Kidney (tissue), 14 donors: ENCODE results near the gene CA5A. TPM values are rescaled to one million over a fixed set of nuclear protein-coding genes. Genes with fewer than 3 reads are reported as not detected.

Experiments
- DNase-seq, 5 donors: peaks; one replicate each; pipeline ENCODE4 v3.0.0-alpha.2; 2013 to 2020
- FAIRE-seq: peaks from 2 replicates; lab custom pipeline; 2012; peaks lifted over from hg19 to GRCh38; lab: Jason Lieb, UNC
- H3K27ac ChIP-seq, 2 donors: one replicate each; pipeline ENCODE4 v1.7.0; 2013; ENCODE audit warnings: low read depth in 2 of 2, low read length in 2 of 2, inconsistent platforms in 1 of 2
- H3K27me3 ChIP-seq: one replicate; pipeline ENCODE4 v1.7.1; 2013; ENCODE audit warnings: low read length, inconsistent platforms; ENCODE audit not compliant: control insufficient read depth, insufficient read depth
- H3K36me3 ChIP-seq, 3 donors: one replicate each; pipeline versions ENCODE4 v1.7.0 to v1.7.1; 2013; ENCODE audit warnings: low read length in 3 of 3, control low read depth in 1 of 3, inconsistent platforms in 1 of 3; ENCODE audit not compliant: insufficient read depth in 3 of 3, control insufficient read depth in 2 of 3
- H3K4me1 ChIP-seq, 3 donors: one replicate each; pipeline versions ENCODE4 v1.7.0 to v1.7.1; 2013; ENCODE audit warnings: low read length in 3 of 3, inconsistent platforms in 1 of 3, low read depth in 1 of 3; ENCODE audit not compliant: control insufficient read depth in 2 of 3, insufficient read depth in 2 of 3
- H3K4me3 ChIP-seq, 3 donors: one replicate each; pipeline versions ENCODE4 v1.7.0 to v1.8.1; 2013; ENCODE audit warnings: low read length in 3 of 3, control low read depth in 1 of 3, inconsistent platforms in 1 of 3
- H3K9ac ChIP-seq, 3 donors: one replicate each; pipeline versions ENCODE4 v1.7.0 to v1.7.1; 2013; ENCODE audit warnings: low read length in 3 of 3, control low read depth in 1 of 3, inconsistent platforms in 1 of 3
- H3K9me3 ChIP-seq, 3 donors: one replicate each; pipeline versions ENCODE4 v1.7.0 to v1.7.1; 2013; ENCODE audit warnings: low read length in 3 of 3, control low read depth in 1 of 3, inconsistent platforms in 1 of 3; ENCODE audit not compliant: control insufficient read depth in 2 of 3, insufficient read depth in 1 of 3
- CTCF ChIP-seq: IDR thresholded peaks from 3 replicates; pipeline ENCODE4 v1.5.1; 2012; ENCODE audit warnings: mild to moderate bottlenecking, moderate library complexity, borderline replicate concordance; ENCODE audit not compliant: insufficient read depth; ENCODE audit errors: extremely low read depth
- intact Hi-C: fragments of 100-400 bp; cut with DNase I; formaldehyde crosslinking; loops from one replicate; pipeline ENCODE4 v1.11.1; 2022
- polyA plus RNA-seq: library from polyadenylated mRNA; stranded (reverse); fragments of 350-450 nt; fragmentation: Illumina TruSeq; extraction: RNeasy Lipid Tissue Mini Kit (QIAGEN cat#74804); gene quantifications from one replicate; pipeline ENCODE4 v1.2.3, GENCODE V29; 2014; ENCODE audit warnings: low read depth, low replicate concordance; ENCODE audit not compliant: insufficient read depth
- total RNA-seq: library from RNA; stranded (reverse); fragmentation: NEBNext Ultra II Directional; extraction: Animal tissue kit (Norgen Biotek cat#: 25700); gene quantifications from one replicate; pipeline ENCODE4 v1.2.1, GENCODE V29; 2021
- donor health status: control.
- donor health status: control.
- donor health status: control.
- donor health status: control.
- donor health status: control.
- donor health status: DM: yes; HTN: yes; CAD: no.
- donor health status: Normal renal cell carcinoma (clear cell type).

The CA5A gene
- total and polyA plus RNA-seq, 2 donors from 2014 or later = not detected

- DNase-seq (no peak), FAIRE-seq (no peak)
- Histone ChIP-seq H3K9ac (peak overlapping the region in 1 of 3 donors; percentile 40), H3K27me3 (no peaks in the 10 kb centered on the region), H3K27ac (no peak overlapping the region), H3K36me3 (no peaks in the 10 kb centered on the region), H3K4me3 (no peak overlapping the region), H3K9me3 (no peaks in the 10 kb centered on the region), H3K4me1 (peaks cover 0 to 4% (median 2%) of the 10 kb centered on the region in 3 donors)
- intact Hi-C loops = no loop called here
- no peak for TF ChIP-seq CTCF
Observed at GRCh38 chr16:87841340-87842208, 94.8 kb downstream of the CA5A start.

GRCh38 chr16:87840271-87840978 lies 95.9 kb downstream of the CA5A start:
- Histone ChIP-seq H3K9ac (no peak overlapping the region), H3K27ac (no peak overlapping the region), H3K27me3 (no peaks in the 10 kb centered on the region), H3K36me3 (no peaks in the 10 kb centered on the region), H3K4me1 (peaks cover 0 to 4% (median 2%) of the 10 kb centered on the region in 3 donors), H3K9me3 (no peaks in the 10 kb centered on the region), H3K4me3 (no peak overlapping the region)
- FAIRE-seq (no peak), DNase-seq (peak in 3 of 5 donors; percentile 65 to 77 (median 71))
- no peak for TF ChIP-seq CTCF
- intact Hi-C loops = no loop called here

GRCh38 chr16:87839542-87840270 lies 96.6 kb downstream of the CA5A start:
- H3K9me3 ChIP-seq = no peaks in the 10 kb centered on the region
- H3K27me3 ChIP-seq = no peaks in the 10 kb centered on the region
- H3K4me1 ChIP-seq = peaks cover 0 to 4% (median 2%) of the 10 kb centered on the region in 3 donors
- intact Hi-C loops = no loop called here
- H3K4me3 ChIP-seq = no peak overlapping the region
- no peak overlapping the region for H3K27ac ChIP-seq
- no peak for TF ChIP-seq CTCF
- no peaks in the 10 kb centered on the region for H3K36me3 ChIP-seq
- no peak for DNase-seq
- no peak overlapping the region for H3K9ac ChIP-seq
- FAIRE-seq = no peak
